ENCODE results near the gene OSM.

DNA sequence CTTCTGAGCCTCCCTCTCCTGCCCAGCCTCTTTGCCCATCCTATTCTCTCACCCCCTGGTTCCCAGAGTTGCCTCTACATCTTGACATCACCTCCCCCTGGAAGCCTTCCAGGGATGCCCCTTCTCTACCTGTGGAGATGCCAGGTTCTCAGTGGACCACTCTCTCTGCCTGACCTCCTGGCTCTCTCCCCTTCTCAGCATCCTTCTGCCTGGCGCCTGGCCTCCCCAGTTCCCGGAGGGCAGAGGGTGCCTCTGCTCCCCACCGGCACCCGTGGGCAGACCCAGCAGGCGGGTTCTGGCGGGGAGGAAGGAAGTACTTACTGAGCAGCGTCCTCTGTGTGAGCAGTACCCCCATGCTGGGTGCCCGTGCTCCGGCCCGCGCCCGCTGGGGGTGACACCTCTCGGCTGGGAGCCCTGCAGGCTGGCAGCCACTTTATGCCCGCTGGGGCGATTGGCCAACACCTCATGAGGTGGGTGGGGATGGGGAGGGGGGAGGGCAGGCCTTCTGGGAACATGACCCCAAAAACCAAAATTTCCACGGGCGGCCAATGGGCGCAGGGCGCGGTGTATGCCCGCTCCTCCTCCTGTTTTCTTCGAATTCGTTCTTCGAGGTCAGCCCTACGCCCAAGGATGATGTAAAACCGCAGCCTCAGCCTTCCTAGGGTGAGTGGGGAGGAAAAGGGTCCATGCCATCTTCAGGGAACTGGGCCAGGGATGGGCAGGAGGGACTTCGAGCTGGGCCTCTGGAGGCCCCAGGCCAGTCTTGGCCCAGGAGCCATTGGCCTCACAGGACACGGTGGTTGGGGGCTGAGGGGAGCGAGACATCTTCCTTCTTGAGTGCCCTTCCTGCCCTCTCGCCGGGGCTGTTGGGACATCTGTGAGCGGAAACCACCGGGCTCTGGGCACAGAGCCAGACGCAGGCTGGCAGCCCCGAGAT lies at the start of gene OSM:
- TF ChIP-seq, protein P1, sequence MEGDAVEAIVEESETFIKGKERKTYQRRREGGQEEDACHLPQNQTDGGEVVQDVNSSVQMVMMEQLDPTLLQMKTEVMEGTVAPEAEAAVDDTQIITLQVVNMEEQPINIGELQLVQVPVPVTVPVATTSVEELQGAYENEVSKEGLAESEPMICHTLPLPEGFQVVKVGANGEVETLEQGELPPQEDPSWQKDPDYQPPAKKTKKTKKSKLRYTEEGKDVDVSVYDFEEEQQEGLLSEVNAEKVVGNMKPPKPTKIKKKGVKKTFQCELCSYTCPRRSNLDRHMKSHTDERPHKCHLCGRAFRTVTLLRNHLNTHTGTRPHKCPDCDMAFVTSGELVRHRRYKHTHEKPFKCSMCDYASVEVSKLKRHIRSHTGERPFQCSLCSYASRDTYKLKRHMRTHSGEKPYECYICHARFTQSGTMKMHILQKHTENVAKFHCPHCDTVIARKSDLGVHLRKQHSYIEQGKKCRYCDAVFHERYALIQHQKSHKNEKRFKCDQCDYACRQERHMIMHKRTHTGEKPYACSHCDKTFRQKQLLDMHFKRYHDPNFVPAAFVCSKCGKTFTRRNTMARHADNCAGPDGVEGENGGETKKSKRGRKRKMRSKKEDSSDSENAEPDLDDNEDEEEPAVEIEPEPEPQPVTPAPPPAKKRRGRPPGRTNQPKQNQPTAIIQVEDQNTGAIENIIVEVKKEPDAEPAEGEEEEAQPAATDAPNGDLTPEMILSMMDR (IDR thresholded peaks at IDR 0.05), result no peak
- peak in 1 of 4 donors; percentile 52 for TF ChIP-seq POLR2A (IDR thresholded peaks at IDR 0.05)
